VCaP (cell line): ENCODE results near the gene EDC4.

ENCODE experiments used
- H3K27ac ChIP-seq: fragments of 450-650 bp; 2 replicates; pipeline ENCODE4 v1.5.1; 2017
- TF ChIP-seq, protein P1 (sequence below): fragments of 450-650 bp; conservative IDR thresholded peaks from 2 replicates; pipeline ENCODE4 v1.5.1; 2017; ENCODE audit warnings: mild to moderate bottlenecking, moderate library complexity

EDC4 gene

GRCh38 chr16:67864594-67864993, 8.3 kb upstream of the EDC4 start:
- no peak overlapping the region for H3K27ac ChIP-seq
- TF ChIP-seq, protein P1, sequence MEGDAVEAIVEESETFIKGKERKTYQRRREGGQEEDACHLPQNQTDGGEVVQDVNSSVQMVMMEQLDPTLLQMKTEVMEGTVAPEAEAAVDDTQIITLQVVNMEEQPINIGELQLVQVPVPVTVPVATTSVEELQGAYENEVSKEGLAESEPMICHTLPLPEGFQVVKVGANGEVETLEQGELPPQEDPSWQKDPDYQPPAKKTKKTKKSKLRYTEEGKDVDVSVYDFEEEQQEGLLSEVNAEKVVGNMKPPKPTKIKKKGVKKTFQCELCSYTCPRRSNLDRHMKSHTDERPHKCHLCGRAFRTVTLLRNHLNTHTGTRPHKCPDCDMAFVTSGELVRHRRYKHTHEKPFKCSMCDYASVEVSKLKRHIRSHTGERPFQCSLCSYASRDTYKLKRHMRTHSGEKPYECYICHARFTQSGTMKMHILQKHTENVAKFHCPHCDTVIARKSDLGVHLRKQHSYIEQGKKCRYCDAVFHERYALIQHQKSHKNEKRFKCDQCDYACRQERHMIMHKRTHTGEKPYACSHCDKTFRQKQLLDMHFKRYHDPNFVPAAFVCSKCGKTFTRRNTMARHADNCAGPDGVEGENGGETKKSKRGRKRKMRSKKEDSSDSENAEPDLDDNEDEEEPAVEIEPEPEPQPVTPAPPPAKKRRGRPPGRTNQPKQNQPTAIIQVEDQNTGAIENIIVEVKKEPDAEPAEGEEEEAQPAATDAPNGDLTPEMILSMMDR: no peak

GRCh38 chr16:67865318-67865717, 7.5 kb upstream of the EDC4 start:
- TF ChIP-seq, protein P1: peak; percentile 17; the same call in 1 of the 2 replicates
- no peak overlapping the region for H3K27ac ChIP-seq

- no peak overlapping the region for H3K27ac ChIP-seq
These were observed 4.6 kb upstream of the EDC4 start for GRCh38 chr16:67868290-67868689.

GRCh38 chr16:67869653-67870052, 3.2 kb upstream of the EDC4 start:
- TF ChIP-seq, protein P1: no peak

More at GRCh38 chr16:67868290-67868689, 4.6 kb upstream of the EDC4 start:
- TF ChIP-seq, protein P1: no peak

GRCh38 chr16:67871256-67871655, 1.6 kb upstream of the EDC4 start:
- TF ChIP-seq, protein P1: no peak
- no peak overlapping the region for H3K27ac ChIP-seq

More at GRCh38 chr16:67869653-67870052, 3.2 kb upstream of the EDC4 start:
- no peak overlapping the region for H3K27ac ChIP-seq

GRCh38 chr16:67872131-67872630, 671 bp upstream of the EDC4 start:
- TF ChIP-seq, protein P1: no peak
- peak overlapping the region; percentile 75 for H3K27ac ChIP-seq

GRCh38 chr16:67873435-67874370, 851 bp downstream of the EDC4 start:
- peak overlapping the region; percentile 75 for H3K27ac ChIP-seq
- TF ChIP-seq, protein P1: no peak
